Left ventricle myocardium inferior (tissue), 1 donor: Measurements from ENCODE around the gene BICC1. TPM values are rescaled to one million over a fixed set of nuclear protein-coding genes. Genes with fewer than 3 reads are reported as not detected.

Source experiments
- DNase-seq: peaks from one replicate; pipeline ENCODE4 v3.0.0-alpha.2; 2020
- H3K27ac ChIP-seq: fragments of 200-600 bp; replicated peaks from 2 replicates; pipeline ENCODE4 v1.8.0; 2021
- H3K27me3 ChIP-seq: fragments of 200-600 bp; 2 replicates; pipeline ENCODE4 v1.8.0; 2021; ENCODE audit warnings: low read depth
- H3K36me3 ChIP-seq: fragments of 200-600 bp; 2 replicates; pipeline ENCODE4 v1.8.0; 2021
- H3K4me1 ChIP-seq: fragments of 200-600 bp; 2 replicates; pipeline ENCODE4 v1.8.0; 2021
- H3K4me3 ChIP-seq: fragments of 200-600 bp; 2 replicates; pipeline ENCODE4 v1.8.0; 2021; ENCODE audit warnings: mild to moderate bottlenecking, moderate library complexity
- H3K9me3 ChIP-seq: fragments of 200-600 bp; replicated peaks from 2 replicates; pipeline ENCODE4 v1.8.0; 2021
- CTCF ChIP-seq: fragments of 200-600 bp; IDR thresholded peaks from 2 replicates; pipeline ENCODE4 v1.8.0; 2021; ENCODE audit warnings: antibody characterized with exemption, mild to moderate bottlenecking, borderline replicate concordance
- intact Hi-C: fragments of 100-400 bp; cut with micrococcal nuclease; formaldehyde crosslinking; loops from one replicate; pipeline ENCODE4 v1.11.0; 2022
- total RNA-seq: library from RNA; stranded (reverse); fragmentation: NEBNext Ultra II Directional; extraction: Animal tissue kit (Norgen Biotek cat#: 25700); gene quantifications from one replicate; pipeline ENCODE4 v1.2.1, GENCODE V29; 2021
- donor health status: DM: no; HTN: yes; CAD: no; lungs with severe emphysema.

Gene BICC1
- total RNA-seq, 1 donor from 2014 or later: 5.7 TPM

DNA sequence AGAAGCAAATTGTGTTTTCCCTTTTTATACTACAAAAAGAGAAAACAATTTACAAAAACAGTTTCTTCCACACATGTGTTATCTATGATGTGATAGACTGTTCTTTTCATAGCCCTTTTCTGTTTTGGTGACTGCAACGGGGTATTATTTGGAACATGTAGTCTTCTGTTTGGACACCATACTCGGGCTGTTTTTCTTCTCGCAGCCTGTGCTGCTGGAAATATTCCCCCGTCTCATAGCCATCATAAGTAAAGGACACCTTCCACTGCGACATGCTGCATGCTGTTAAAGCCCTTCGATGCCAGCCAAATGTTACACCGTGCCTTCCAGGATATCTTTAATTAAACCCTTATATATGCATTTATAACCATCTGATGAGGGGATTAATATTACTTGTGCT is 222.4 kb downstream of the BICC1 start:
- H3K27ac ChIP-seq: peak overlapping the region; percentile 23
- no peak for TF ChIP-seq CTCF
- H3K4me3 ChIP-seq: no peak overlapping the region
- H3K4me1 ChIP-seq: no peaks in the 10 kb centered on the region
- no peaks in the 10 kb centered on the region for H3K27me3 ChIP-seq
- H3K9me3 ChIP-seq: peaks cover 25% of the 10 kb centered on the region
- intact Hi-C loops: no loop called here
- DNase-seq: no peak
- peaks cover 7% of the 10 kb centered on the region for H3K36me3 ChIP-seq

DNA sequence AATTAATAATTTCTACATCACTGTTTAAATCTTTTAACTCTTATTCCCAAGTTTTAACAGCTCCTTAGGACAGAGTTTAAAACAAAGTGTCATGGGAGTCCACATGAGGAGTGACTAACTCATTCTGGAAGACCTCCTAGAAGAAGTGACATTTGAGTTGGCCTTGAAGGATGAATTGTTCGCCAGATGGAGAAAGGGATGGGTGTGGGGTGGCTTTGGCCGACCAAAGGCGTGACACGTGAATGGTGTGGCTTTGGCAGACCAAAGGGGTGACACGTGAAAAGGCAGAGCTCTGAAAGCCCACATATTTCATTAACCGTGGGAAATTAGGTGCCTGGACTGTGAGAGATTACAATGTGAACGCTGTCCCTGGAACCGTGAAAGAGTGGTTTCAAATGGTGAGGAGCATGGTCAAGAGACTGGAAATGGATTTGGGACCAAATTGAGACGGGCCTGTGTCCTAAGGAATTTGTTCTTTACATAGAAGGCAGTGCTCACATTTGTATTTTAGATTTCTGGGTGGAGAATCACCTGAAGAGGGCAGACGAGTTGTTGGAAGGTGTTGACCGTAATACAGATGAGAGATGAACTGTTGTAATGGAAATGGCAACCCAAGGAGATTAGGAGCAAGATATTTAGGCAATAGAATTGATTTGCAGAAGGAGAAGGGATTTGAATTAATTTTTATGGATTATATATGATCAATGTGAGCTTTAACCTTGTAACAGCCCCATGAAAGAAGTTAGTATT is 228.1 kb downstream of the BICC1 start:
- Histone ChIP-seq H3K27me3 (no peaks in the 10 kb centered on the region), H3K9me3 (peaks cover 8% of the 10 kb centered on the region), H3K27ac (no peak overlapping the region), H3K4me1 (peaks cover 5% of the 10 kb centered on the region), H3K4me3 (no peak overlapping the region), H3K36me3 (no peaks in the 10 kb centered on the region)
- no peak for DNase-seq
- intact Hi-C loops: no loop called here
- TF ChIP-seq CTCF: no peak

DNA sequence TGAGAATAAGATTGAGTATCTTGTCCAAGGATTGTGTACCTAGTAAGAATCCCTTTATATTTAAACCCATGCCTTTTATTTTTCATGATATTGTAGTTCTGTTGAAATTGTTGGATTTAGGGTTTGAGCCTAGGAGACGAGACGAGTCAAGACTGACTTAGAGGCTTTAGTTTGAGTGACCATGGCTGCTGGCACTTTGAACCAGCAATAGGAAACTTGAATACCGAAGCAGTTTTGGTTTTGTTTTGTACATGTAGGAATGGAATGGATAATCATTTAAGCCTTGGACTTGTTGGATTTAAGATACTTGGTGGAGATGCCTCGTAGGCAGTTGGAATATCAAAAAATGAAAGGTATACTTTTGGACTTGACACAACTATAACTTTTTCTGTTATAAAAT is 229.0 kb downstream of the BICC1 start:
- H3K9me3 ChIP-seq: peaks cover 8% of the 10 kb centered on the region
- H3K4me3 ChIP-seq: no peak overlapping the region
- intact Hi-C loops: no loop called here
- peaks cover 5% of the 10 kb centered on the region for H3K4me1 ChIP-seq
- no peaks in the 10 kb centered on the region for H3K36me3 ChIP-seq
- peak overlapping the region; percentile 0 for H3K27ac ChIP-seq
- no peak for DNase-seq
- no peak for TF ChIP-seq CTCF
- H3K27me3 ChIP-seq: no peaks in the 10 kb centered on the region

DNA sequence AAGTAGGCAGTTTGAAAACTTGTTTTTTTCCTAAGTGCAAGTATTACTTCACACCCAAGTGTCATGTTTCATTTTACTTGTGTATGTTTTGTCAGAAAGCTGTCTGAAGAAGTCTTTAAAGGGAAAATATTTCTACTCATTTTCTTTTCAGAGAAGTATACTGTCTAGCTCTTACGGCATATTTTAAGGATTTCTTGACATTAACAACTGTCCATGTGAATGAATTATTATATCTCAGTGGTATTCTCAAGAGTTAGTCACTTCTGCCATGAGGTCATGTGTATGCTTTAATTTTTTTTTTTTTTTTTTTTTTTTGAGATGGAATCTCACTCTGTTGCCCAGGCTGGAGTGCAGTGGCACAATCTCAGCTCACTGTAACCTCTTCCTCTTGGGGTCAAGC is 229.5 kb downstream of the BICC1 start:
- intact Hi-C loops: no loop called here
- no peak for DNase-seq
- Histone ChIP-seq H3K9me3 (peaks cover 6% of the 10 kb centered on the region), H3K27me3 (no peaks in the 10 kb centered on the region), H3K4me3 (no peak overlapping the region), H3K36me3 (no peaks in the 10 kb centered on the region), H3K4me1 (peaks cover 5% of the 10 kb centered on the region), H3K27ac (peak overlapping the region; percentile 0)
- no peak for TF ChIP-seq CTCF

DNA sequence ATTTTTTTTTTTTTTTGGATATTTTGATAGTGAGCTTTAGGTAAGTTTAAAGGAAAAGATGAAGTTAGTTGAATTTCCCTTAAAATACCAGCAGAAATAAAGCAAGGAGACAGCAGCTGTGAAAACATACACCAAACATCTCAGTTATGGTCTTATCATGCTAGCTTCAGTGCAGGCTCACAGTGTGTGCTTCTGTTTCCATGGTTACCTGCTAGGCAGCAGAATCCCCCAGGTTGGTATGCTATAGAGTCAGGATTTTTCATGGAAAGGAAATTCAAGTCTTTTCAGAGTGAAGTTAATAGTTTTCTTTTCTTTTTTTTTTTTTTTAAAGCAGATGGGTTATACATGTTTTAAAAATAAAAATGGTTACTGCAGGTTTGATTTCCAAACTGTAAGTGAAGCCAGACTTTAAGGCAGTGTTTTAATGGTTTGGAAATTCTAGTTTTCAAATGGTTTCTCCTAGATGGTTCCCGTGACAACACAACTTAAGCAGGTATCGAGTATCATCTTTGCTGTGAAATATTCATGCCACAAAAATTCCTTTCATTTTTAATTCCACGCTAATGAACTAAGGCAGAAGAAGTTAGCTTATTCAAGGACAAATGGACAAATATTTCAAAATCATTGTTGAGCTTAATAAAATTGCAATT is 230.9 kb downstream of the BICC1 start:
- no peak for TF ChIP-seq CTCF
- H3K9me3 ChIP-seq: no peaks in the 10 kb centered on the region
- DNase-seq: no peak
- H3K4me3 ChIP-seq: no peak overlapping the region
- no peaks in the 10 kb centered on the region for H3K36me3 ChIP-seq
- peaks cover 5% of the 10 kb centered on the region for H3K4me1 ChIP-seq
- intact Hi-C loops: no loop called here
- H3K27me3 ChIP-seq: no peaks in the 10 kb centered on the region
- no peak overlapping the region for H3K27ac ChIP-seq
